ENCODE data around the gene HAGH.

HAGH gene

DNA sequence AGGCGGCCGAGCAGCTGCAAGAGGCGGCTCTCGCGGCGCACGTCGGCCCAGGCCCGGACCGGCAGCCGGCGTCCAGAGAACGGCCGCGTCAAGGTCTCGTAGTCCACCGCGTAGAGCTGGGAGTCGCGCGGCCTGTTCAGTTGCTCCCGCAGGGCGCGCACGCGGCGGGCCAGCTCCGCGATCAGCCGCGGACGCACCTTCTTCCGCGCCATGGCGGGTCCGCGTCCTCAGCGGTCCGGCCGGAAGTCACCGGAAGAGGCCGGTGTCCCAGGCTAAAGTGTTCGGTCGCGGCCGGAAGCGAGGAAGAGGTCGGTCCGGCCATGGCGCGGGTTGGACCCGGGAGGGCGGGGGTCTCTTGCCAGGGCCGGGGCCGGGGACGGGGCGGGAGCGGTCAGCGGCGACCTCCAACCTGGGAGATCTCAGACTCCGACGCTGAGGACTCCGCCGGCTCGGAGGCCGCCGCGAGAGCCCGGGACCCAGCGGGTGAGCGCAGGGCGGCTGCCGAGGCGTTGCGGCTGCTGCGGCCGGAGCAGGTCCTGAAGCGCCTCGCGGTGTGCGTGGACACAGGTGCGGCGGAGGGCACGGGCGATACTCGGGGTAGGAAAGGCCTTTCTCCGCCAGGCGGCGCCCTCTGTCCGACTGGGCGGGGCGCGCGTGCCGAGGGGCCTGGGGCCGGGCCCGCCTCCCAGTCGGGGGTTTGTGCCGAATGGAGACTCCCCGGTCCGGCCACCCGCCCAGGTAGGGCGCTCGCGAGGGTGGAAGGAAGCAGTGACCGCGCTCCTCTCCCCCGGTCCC, 53.5 kb downstream of the HAGH start, which contains the start of gene MRPS34:
Gene MRPS34, minus strand, starts transcription at position 227 of the 795 bp plus-strand sequence. Its CDS starts 15 bp downstream, at position 212.
- peak; percentile 88 for DNase-seq

DNA sequence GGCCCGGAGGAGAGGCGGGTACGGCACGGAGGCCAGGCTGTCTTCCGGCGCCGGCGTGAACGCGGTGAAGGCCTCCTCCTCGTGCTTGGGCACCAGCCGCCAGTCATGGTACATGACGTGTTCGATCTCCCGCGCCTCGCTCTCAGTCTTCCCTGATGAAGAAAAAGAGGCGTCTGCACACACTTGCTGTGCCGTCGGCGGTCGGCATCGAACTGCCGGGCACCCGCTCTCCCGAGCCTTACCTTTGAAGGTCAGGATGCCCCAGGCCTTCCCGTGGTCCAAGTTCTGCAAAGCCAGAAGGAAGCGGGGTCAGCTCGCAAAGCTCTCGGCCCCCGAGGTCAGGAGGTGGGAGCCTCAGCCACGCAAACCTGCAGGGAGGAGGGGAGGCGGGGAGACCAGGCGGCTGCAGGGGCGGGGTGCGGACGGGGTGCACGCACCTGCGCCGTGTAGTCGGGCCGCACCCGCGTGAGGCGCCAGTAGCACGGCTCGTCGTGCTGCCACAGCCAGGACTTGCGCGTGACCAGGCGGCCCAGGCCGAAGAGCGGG, 54.2 kb downstream of the HAGH start, which contains the start of gene EME2:
Gene EME2, plus strand, starts transcription at position 449 of the 546 bp plus-strand sequence. CDS start 418 bp downstream, outside the sequence.
- peak; percentile 19 for DNase-seq

DNA sequence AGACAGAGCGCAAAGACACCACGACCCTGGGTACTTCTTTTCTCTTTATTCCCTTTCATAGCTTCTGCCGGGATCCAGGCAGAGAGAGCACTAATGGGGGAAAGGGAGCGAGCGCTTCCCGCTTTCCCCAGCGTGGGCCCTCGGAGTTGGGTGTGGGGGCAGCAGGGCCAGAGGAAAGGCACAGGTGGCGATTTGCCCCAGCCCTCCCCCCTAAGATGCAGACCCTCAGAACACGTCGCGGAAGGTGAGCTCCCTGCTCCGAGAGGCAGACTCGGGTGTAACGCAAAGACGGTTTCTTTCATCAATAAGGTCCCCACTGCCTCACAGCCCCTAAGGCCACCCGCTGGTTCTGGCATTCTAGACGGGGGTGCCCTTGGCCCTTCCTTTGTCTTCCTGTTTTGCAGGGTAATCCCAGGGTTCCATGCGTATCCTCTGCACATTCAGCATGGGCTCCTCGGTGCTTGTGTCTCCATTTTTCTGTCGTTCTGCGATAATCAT, 54.7 kb downstream of the HAGH start:
- no peak for DNase-seq

DNA sequence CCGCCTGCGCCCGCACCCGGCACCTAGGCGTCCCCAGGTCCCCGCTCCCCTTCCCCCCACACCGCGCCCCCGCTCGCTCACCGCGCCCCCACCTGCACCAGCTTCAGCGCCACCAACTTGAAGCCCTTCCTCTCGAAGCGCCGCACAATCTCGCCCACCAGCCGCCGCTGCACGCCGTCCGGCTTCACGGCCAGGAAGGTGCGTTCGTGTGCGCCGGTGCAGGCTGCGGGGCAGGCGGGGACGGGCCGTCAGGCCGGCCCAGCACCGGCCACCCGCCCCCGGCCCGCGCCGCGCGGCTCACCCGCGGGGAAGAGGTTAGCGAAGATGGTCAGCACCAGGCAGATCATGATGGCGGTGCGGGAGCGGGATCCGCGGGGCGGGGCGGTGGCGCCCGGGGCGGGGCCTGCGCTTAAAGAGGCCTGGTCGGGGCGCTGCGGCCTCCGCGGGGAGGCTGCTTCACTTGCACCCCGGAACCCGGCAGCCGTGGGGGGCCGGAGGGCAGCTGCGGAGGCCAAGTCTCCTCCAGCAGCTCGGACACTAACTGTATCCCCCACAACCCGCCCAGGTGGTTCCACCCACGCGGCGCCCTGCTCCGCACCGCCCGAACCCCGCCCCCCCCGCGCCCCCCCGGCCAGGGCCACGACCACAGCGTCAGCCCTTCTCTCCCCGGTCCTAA, 55.3 kb downstream of the HAGH start, which contains the start of gene NME3:
Gene NME3, minus strand, starts transcription at position 356 of the 676 bp plus-strand sequence. Its CDS starts 9 bp downstream, at position 347.
- DNase-seq: peak; percentile 57

DNA sequence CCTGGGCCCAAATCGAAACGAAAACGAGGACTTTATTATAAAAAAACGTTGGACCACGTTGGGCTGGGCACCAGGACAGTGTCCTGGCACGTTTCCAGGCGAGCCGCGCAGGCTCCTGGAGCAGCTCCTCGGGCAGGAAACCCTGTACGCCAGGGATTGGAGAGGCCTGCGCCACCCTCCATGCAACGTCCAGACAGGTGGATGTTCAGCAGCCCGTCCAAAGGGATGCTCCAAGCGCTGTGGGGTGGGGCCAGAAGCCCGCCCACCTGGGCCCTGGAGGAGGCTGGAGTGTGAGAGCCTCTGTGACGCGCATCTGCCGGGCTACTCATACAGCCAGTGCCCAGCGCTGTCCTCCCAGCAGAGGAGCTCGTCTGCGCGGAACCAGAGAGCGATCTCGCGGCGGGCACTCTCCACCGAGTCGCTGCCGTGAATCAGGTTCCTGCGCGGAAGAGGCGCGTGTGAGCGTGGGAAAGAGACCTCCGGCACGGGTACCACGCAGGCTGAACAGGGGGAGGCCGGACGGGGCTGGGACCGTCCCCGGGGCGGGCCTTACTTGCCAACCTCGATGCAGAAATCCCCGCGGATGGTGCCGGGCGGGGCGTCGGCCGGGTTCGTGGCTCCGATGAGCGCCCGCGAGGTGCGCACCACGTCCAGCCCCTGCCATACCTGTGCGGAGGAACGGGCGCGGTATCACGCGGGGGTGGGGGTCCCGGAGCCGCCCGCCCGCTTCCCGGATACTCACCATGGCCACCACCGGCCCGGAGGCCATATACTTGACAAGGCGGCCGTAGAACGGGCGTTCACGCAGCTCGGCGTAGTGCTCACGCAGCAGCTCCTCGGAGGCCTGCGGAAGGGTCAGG, 56.1 kb downstream of the HAGH start:
- peak; percentile 85 for DNase-seq

DNA sequence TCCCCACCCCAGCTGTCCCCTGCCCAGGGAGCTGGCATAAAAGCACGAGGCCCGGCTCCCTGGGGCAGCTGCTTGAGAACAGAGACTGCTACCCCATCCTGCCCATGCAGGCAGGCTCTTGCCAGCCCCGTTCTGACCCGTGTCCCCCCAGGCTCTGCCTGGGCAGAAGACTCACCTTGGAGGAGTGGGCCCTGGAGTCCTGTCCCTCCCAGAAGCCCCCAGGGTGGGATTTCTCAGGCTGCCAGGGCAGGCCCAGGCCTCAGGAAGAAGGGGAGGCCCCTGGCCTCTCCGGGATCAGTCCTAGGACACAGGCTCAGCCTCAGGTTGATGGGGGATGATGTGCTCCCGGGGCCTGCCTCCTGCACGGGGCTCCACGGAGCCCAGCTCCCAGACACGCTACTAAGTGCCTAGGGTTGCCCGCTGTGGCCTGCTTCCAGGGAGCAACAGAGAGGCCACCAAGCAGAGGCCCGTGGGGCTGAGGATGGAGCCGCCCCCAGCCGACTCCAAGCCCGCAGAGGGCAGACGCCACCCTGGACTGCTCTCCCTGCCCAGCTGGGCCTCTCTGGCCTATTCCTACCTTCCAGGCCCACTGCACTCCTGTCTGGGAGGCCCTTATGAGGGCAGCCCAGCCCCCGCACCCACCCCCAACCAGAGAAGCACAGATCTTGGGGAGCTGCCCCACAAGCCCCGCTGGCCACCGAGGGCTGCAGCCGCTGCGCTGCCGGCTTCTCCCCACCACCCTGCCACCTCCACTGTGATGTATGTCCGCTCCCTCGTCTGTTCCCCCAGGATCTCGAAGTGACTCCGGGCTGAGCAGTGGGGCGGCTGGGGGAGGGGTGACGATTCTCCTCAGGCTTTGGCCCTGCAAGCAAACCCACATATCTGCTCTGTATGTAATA, 57.0 kb downstream of the HAGH start:
- DNase-seq: no peak

DNA sequence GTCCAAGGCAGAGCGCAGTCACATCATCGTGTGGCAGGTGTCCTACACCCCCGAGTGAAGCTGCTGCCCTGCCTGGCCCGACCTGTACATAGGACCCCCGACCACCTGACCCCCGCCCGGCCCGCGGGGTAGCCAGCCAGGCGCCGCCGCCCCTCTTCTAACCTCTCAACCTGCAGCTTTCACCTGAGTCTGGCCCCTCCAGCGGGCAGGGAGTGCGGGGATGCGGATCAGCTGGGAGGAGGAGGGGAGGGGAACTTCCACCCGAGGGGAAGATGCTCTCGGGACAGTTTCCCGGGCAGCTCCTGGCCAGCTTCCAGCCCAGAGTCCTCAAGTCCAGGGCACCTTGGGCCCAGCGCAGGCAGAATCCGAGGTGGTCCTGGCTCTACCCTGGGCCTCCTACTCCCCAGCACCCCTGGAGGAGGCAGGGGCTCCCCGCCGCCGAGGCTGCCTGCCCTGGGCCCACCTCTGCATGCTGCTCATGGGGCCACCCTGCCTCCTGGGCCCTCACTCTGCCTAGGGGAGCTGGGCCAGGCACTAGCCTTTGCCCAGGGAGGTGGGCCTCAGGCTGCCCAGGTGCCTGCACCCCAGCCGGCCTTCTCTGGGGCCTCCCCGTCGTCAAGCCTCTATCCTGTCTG, 57.7 kb downstream of the HAGH start:
- no peak for DNase-seq

DNA sequence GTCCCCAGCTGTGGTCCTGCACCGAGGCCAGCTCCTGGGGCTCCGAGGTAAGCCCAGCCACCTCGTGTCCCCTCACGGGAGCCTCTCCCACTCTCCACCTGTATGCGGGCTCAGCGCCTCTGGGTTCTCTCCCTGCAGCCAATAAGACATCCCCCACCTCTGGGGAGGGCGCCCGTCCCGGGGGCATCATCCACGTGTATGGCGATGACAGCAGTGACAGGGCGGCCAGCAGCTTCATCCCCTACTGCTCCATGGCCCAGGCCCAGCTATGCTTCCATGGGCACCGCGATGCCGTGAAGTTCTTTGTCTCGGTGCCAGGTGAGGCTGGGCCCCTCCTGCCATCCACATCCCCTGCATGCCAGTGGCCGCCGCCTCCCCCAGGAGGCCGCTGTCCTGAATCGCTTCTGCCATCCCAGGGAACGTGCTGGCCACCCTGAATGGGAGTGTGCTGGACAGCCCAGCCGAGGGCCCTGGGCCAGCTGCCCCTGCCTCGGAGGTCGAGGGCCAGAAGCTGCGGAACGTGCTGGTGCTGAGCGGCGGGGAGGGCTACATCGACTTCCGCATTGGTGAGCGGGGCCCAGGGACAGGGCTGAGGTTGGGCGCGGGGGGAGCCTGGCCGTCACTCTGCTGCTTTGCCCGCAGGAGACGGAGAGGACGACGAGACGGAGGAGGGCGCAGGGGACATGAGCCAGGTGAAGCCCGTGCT, 58.4 kb downstream of the HAGH start:
- no peak for DNase-seq

DNA sequence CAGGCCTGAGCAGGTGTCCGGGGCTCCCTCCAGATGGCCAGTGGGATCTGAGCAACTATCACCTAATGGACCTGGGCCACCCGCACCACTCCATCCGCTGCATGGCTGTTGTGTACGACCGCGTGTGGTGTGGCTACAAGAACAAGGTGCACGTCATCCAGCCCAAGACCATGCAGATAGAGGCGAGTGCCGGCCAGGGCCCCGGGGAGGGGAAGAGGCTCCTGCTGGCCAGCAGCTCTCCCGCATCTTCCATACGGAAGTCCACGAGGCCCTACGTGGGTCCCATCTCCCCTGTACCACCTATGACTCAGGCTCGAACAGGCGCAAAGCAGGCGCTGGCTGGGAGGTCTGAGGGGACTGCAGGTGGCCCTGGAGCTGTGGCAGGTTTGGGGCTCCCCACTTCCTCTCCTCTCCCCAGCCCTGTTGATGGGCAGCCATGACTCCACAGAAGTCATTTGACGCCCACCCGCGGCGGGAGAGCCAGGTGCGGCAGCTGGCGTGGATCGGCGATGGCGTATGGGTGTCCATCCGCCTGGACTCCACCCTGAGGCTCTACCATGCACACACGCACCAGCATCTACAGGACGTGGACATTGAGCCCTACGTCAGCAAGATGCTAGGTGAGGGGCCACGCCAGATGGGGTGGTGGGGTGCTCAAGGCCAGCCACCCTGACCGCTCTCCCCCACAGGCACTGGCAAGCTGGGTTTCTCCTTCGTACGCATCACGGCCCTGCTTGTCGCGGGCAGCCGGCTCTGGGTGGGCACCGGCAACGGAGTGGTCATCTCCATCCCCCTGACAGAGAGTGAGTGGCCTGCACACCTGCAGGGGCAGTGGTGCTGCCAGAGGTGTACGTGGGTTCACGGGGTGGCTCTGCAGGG, 59.3 kb downstream of the HAGH start:
- DNase-seq: no peak

DNA sequence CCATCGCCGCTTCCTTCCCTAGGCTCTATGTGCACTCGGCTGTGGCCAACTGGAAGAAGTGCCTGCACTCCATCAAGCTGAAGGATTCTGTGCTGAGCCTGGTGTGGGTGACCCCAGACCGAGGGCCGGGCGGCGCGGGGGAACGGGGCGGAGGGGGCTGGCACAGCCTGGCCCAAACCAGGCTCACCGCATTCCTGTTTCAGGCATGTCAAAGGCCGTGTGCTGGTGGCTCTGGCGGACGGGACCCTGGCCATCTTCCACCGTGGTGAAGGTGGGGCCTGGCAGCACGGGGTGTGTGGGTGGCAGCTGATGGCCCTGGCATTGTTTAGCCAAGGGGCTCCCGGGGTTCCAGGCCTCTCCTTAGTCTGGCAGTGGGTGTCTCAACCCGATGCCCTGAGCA, 59.9 kb downstream of the HAGH start:
- DNase-seq: no peak

DNA sequence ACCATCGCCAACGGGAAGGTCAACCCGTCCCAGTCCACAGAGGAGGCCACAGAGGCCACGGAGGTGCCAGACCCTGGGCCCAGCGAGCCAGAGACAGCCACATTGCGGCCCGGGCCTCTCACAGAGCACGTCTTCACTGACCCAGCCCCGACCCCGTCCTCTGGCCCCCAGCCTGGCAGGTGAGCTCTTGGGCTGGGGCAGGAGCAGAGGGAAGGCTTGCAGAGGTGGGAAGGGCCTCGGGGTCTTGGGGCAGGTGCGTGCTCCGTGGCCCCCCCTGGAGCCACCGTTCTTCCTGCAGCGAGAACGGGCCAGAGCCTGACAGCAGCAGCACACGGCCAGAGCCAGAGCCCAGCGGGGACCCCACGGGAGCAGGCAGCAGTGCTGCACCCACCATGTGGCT, 60.4 kb downstream of the HAGH start:
- no peak for DNase-seq

DNA sequence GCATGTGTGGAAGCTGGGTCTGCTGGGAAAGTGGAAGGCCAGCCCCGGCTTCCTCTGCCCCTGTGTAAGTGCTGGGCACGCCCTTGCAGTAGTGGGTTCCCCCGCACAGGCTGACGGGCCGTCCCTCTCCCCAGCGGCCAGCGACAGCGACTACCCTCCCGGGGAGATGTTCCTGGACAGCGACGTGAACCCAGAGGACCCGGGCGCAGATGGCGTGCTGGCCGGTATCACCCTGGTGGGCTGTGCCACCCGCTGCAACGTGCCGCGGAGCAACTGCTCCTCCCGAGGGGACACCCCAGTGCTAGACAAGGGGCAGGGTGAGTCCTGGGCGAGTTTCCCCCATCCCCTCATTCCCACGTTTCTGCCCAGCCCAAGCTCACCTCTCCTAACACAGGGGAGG, 60.8 kb downstream of the HAGH start:
- no peak for DNase-seq

DNA sequence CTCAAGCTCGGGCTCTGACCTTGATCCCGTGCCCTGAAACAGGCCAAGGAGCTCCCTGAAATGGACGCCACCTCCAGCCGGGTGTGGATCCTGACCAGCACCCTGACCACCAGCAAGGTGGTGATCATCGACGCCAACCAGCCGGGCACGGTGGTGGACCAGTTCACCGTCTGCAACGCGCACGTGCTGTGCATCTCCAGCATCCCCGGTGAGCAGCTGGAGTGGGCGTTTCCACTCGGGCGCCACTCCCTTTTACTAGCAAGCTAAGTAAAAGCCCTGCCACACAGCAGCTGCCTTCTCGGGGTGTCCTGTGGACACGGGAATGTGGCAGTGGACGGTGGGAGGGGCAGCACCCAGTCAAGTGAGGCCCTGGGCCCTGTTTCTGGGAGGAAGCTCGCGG, 61.7 kb downstream of the HAGH start:
- no peak for DNase-seq

DNA sequence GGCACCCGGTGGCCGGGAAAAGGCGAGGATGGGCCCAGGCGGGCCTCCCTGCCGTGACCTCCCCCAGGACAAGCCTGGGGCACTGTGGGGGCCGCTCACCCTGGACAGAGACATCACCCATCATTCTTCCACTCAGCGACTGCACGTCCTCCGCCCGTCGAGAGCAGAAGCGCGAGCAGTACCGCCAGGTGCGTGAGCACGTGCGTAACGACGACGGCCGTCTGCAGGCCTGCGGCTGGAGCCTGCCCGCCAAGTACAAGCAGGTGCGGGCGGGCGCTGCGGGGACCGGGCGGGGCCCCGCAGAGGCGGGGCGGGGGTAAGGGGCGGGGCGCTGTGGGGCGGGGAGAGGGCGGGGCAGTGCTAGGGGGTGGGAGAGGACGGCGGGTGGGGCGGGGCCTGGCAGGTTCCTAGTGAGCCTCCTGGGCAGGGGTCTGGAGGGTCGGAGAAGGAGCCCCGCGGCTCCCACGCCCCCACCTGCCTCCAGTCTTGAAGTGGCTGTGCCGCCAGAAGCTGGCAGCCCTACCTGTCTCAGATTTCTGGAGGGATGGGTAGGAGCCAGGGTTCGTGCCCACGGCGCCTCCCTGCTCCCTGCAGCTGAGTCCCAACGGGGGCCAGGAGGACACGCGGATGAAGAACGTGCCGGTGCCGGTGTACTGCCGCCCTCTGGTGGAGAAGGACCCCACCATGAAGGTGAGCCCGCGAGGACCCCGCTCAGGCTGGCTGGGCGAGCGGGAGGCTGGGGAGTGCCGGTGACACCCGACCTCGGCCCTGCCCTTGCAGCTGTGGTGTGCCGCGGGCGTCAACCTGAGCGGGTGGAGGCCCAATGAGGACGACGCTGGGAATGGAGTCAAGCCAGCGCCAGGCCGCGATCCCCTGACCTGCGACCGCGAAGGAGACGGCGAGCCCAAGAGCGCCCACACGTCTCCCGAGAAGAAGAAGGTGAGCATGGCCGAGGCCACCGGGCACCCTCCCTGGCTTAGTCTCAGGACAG, 62.8 kb downstream of the HAGH start:
- no peak for DNase-seq

DNA sequence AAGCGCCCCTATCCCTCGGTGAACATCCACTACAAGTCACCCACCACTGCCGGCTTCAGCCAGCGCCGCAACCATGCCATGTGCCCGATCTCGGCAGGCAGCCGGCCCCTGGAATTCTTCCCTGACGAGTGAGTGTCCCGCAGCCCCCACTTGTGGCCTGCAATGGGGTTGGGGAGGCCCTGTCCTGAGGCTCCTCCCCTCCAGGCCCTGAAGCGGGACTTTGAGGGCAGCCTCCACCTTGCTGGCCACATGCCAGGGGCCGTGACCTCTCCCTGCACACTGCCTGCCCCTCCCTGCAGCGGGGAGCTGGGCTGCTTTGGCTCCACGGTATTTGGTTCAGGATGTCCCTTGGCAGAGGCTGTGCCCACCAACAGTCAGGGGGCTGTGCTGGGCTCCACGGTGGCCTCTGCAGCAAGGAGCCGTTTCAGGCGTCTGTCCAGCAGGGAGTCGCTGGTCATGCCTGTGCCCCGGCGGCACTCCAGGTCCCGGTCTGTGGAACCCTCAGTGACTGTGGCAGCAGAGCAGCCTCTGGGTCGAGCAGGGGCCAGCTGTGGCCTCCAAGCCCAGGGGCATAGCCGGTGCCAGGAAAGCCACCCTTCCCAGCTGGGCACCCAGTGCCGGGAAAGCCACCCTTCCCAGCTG, 63.6 kb downstream of the HAGH start:
- DNase-seq: no peak

DNA sequence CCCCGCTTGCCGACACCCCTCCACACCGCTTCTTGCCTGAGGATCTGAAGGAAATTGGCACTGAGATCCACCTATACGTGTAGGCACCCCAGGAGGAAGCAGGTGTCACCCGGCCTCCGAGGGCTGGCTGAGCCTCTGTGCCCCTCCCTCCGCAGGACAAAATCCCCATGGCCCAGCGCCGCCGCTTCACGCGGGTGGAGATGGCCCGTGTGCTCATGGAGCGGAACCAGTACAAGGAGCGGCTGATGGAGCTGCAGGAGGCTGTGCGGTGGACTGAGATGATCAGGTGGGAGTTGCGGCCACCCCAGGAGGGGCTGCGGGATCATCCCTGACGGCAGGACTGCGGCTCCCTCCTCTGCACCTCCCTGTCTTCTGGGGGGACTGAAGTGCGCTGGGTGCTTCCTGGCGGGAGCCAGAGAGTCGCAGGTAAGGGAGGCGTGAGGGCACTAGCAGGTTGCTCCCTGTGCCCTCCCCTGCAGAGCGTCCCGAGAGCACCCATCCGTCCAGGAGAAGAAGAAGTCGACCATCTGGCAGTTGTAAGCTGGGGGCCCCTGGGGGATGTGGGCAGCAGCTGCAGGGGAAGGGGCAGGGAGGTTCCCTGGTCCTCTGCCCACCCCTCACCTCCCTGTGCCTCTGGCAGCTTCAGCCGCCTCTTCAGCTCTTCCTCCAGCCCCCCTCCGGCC, 64.3 kb downstream of the HAGH start:
- no peak for DNase-seq

DNA sequence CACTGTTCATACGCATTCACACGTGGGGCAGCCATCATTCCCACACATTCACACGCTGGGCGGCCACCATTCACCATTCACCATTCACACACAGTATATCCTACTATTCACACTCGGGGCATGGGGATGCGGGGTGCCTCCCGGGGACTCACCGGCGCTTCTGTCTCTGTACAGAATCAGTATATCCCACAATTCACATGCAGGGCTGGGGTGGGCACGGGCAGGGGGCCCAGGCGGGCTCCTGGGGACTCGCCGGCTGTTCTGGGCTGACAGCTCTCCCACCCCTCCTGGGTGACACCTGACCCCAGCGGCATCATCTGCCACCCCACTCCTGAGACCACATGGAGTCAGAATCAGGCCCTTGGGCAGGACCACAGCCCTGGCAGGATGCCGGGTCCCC, 64.9 kb downstream of the HAGH start:
- DNase-seq: no peak

Measured in NCI-H226 (cell line).